ENCODE data around the gene AP2A2.

DNA sequence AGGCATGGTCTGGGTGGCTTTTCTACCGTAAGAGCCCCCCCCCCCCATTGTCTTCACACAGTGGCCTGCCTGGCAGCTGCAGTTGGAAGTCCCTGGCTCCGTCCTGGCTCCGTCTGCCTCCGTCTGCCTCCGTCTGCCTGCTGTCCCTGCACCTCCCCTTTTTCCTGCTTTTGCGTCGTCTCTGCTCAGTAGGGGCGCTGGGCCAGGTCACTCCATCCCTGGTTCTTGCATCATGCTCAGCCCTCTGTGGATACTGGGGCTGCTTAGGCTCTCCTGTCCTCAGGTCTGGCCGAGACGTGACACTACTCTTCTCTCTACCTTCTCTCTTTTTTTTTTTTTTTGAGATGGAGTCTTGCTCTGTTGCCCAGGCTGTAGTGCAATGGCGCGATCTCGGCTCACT is 27.8 kb downstream of the AP2A2 start:
- TF ChIP-seq POLR2AphosphoS5 (IDR thresholded peaks at IDR 0.05; ENCODE audit: borderline replicate concordance, low read depth, low read length) (no peak), EZH2 (IDR thresholded peaks at IDR 0.05) (no peak), FOXP2 (optimal IDR thresholded peaks at IDR 0.05; ENCODE audit: control extremely low read depth, extremely low read length, insufficient read depth) (no peak)

Data from SK-N-MC (cell line).